G401.6 (cell line): ENCODE measurements around the gene SPI1.

Source experiments
- FAIRE-seq: peaks from 2 replicates; lab custom pipeline; 2012; peaks lifted over from hg19 to GRCh38; lab: Jason Lieb, UNC

The SPI1 gene

DNA sequence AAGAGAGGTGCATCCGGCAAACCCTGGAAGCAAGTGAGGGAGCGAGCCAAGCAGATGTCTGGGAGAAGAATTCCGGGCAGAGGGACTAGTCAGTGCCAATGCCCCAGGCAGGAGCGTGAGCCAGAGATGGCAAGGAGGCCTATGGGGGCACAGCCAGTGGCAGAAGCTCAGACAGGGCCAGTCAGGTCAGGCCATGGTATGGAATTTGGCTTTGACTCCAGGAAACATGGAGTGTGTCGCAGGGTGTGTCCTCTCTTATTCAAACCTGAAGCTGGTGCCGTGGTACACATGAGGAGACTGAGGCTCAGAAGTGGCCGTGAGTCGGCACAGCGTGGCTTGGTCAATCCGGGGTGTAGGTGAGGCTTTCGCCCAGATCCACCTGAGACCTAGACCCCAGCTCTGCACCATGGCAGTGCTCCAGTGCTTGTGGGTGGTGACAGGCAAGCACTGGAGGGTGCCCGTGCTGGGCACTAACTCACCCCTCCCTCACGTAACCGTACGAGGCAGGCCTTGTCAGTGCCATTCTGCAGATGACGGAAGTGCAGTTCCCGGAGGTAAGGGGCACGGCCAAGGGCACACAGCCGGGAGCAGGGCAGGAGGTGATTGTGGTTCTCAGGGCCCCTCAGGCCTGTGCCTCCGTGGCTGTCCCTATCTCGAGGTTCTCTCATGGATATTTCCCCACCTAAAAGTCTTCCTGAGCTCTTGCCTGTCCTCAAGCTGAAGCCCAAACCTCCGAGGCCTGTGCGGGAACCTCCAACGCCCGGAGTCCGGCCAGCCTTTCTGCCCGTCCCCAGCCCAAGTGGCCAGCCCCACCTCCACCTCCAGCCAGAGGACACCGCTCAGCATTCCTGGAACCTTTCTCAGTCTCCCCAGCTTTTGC lies 10.6 kb upstream of the SPI1 start:
- no peak for FAIRE-seq

GRCh38 chr11:47387944-47388696 lies 9.8 kb upstream of the SPI1 start:
- no peak for FAIRE-seq

- FAIRE-seq, result no peak
These were observed 6.2 kb upstream of the SPI1 start for GRCh38 chr11:47384498-47384897.

DNA sequence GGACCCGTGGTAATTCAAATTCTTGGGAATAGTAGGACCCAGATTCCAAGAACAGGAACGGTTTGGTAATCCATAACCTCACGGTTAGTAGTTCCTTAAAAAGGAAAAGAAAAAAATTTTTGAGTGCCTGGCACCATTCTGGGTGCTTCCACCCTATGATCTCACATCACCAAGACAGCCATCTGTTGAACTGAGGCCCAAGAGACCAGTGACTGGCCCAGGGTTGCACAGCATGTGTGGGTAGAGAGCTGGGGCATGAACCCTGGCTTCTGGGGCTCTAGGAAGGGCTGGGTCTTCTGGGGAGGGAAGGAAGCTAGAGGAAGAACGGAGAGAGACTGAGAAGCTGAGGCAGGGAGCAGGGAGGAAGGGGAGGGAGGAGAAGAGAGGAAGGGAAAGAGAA lies 4.7 kb upstream of the SPI1 start:
- no peak for FAIRE-seq

DNA sequence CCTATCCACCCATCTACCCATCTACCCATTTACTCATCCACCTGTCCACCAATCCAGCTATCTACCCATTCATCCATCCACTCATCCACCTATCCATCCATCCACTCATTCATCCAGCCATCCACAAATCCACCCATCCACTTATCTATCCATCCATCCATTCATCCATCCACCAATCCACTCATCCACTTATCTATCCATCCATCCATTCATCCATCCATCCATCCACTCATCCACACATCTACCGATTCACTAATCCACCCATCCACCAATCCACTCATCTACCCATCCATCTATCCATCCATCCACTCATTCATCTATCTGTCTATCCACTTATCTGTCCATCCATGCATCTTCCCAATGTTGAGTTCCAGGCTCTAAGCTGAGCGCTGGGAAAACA lies 1.7 kb upstream of the SPI1 start:
- FAIRE-seq, result no peak

DNA sequence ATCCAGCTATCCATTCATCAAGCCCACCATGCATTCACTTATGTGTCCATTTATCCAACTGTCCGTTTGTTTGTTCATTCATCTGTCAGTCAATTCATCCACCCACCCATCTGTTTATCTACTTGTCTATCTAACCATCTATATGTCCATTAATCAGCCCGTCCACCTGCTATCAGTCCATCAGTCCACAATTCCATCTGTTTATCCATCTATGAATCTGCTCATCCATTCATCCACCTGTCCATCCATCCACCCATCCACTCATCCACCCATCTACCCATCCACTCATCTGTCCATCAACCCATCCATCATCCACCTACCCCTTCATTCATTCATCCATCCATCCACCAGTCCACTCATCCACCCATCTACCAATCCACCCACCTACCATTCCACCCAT lies 970 bp upstream of the SPI1 start:
- FAIRE-seq, result no peak

DNA sequence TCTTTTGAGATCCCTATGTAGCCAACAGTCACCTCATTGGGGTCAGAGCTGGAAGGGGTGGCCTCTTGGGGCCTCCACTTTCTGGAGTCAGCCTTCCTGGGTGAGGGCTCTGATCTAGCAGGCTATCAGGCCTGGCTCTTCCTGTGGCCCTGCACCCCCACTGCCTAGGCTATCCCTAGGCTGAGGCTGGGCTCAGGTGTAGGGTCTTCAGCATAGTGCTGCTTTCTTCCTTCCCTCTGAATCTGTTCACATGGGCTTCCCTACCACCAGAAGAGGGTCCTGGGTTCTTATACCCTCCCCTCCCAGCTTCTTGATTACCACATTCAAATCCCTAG lies 456 bp upstream of the SPI1 start:
- no peak for FAIRE-seq

GRCh38 chr11:47377571-47378009 lies 757 bp downstream of the SPI1 start:
- FAIRE-seq, result no peak

DNA sequence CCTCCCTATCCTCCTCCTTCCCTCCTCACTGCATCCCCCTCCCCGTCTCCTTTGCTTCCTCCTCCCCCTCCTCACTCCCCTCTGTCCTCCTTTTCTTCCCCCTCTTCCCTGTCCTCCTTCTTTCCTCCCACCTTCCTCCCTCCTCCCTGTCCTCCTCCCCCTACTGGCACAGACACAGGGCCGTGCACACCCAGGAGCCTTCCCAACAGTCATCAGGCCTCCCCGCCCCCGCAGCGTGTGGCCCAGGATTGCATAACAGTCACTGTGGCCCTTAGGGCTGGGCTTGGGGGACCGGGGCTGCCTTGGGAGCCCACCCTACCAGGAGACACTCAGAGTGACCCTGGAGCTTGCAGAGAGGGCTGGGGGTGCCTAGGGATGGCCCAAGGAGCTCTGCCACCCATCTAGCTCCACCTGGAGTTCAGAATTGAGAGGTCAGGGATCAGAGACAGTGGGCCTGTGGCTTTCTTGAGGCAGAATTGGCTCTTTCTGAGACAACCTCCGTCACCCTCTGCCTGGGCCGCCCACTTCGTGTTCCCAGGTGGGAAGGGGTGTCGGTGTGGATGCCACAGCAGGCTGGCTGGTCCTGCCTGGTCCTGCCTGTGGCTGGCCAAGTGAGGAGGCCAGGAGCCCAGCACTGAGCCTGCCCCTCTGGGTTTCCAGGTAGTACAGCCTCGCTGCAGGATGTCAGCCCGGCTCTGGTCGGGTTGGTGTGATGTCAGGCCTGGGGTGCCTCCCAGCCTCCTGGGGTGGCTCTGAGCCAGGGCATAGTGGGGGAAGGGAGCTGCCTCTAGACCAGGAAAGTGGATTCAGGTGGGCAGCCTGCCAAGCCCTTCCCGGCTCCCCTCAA lies 1.6 kb downstream of the SPI1 start:
- FAIRE-seq, result no peak

- FAIRE-seq, result no peak
These were observed 2.2 kb downstream of the SPI1 start for GRCh38 chr11:47376107-47376524.

DNA sequence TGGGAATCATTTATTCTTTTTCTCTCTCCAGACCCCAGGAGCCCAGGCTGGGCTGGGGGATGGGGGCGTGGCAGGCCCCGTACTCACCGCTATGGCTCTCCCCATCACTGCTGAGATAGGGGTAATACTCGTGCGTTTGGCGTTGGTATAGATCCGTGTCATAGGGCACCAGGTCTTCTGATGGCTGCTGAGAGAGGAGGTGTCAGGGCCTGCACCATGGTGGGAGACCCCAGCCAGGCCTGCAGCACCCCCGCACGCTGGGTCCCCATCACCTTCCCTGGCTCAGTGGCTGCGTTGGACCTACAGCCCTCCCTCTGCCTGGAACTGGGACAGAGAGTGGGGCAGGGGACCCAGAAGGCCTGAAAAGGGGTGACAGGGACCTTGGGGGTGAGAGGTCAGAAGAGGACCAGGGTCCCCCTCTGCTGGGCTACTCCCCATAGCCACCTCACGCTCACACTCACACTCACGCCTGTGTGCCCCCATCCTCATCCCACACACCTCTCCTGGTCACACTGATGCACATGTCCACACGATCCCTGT lies 2.7 kb downstream of the SPI1 start:
- FAIRE-seq, result no peak

GRCh38 chr11:47375020-47375419 lies 3.3 kb downstream of the SPI1 start:
- FAIRE-seq, result no peak

- FAIRE-seq, result no peak
These were observed 3.7 kb downstream of the SPI1 start for GRCh38 chr11:47374720-47375019.

- FAIRE-seq, result no peak
These were observed 4.2 kb downstream of the SPI1 start for GRCh38 chr11:47373876-47374719.

GRCh38 chr11:47372422-47372821 lies 5.9 kb downstream of the SPI1 start:
- FAIRE-seq, result no peak

DNA sequence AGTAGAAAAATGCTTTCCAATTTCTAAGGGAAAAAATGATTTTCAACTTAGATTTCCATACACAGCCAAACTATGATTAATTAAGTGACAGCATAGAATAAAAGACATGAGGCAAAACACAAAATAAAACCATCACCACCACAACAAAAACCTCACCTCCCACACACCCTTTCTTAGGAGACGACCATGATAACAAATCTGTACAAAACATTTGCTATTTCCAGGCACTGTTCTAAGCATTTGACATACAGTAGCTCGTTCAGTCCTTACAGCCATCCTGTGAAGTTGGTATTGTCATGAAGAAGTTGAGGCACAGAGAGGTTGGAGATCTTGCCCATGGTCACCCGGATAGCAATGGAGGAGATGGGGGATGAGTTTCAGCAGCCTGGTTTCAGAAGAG lies 8.7 kb downstream of the SPI1 start:
- FAIRE-seq, result no peak

- FAIRE-seq, result no peak
These were observed 12.3 kb downstream of the SPI1 start for GRCh38 chr11:47366020-47366490.

DNA sequence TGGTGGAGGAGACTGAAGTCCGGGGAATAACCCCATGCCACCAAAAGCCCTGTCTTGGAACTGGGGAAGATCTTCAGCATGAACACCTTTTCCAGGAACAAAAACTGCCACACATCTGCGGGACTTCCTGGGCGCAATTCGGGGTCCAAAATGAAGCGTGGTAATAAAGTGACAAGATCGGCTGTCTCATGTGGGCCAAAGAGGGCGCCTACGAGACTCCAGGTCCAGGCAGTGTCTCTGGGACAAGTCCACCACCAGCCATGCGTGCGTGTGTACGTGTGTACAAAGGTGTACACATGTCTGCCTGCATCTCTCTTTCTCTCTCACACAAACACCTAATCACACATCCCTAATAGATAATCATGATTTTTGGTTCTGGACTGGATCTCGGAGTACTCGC lies 16.9 kb downstream of the SPI1 start:
- FAIRE-seq, result no peak

DNA sequence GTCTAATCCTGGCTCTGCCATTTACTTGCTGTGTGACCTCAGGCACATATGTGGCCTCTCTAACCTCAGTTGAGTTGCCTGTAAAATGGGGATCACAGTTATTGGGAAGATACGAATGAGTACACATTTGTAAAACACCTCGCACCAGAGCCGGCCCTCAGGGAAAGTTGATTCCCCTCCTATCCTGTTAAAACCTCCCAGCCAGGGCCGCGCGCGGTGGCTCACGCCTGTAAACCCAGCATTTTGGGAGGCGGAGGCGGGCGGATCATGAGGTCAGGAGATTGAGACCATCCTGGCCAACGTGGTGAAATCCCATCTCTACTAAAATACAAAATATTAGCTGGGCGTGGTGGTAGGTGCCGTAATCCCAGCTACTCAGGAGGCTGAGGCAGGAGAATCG lies 18.0 kb downstream of the SPI1 start:
- no peak for FAIRE-seq

GRCh38 chr11:47359586-47359985 lies 18.8 kb downstream of the SPI1 start:
- no peak for FAIRE-seq

GRCh38 chr11:47359162-47359561 lies 19.2 kb downstream of the SPI1 start:
- no peak for FAIRE-seq

DNA sequence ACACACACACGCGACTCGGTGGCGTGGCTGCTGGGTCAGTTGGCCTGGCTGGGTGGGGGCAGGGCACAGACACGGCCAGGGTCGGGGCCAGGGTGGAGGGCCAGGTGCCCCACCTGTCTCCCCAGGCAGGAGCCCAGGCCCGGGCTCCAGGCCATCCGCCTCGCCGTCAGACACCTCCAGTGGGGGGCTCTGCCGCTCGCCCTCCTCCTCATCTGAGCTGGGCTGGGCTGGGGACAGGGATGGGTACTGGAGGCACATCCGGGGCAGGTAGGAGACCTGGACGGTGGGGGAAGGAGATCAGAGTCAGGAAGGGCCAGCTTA lies 19.7 kb downstream of the SPI1 start:
- FAIRE-seq, result no peak
